HL-60 (cell line): ENCODE measurements around the gene STXBP4.

Experiments
- POLR2AphosphoS5 ChIP-seq: IDR thresholded peaks from 2 replicates; pipeline ENCODE4 v1.6.1; 2012; ENCODE audit warnings: low read depth
- SPI1 ChIP-seq: IDR thresholded peaks from 2 replicates; pipeline ENCODE4 v1.6.1; 2012; ENCODE audit warnings: low read depth, mild to moderate bottlenecking, borderline replicate concordance
- TF ChIP-seq, protein P1 (sequence below): IDR thresholded peaks from one replicate; pipeline ENCODE4 v1.5.1; 2011; ENCODE audit warnings: low read length, control low read depth, inconsistent platforms; ENCODE audit not compliant: insufficient read depth
- TF ChIP-seq, protein P2 (sequence below): IDR thresholded peaks from 2 replicates; pipeline ENCODE4 v1.6.1; 2012; ENCODE audit warnings: low read depth; ENCODE audit not compliant: insufficient replicate concordance

DNA sequence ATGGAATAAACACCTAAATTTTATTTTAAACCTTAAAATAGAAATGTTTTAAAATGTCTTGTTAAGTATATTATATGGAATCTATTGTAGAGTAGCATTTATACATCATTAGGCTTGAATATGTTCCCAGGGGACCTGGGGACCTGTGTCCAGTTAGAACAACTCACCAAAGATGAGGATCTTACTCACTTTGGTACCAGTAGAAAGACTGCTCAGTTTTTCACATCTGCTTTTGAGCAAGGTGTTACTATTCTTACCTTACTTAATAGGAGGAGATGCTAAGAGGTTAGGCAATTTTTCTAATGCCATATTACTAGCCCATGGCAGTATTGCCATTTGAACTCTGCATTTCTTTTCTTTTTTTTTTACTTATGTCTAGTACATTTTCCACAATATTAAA lies 14.7 kb downstream of the STXBP4 start:
- TF ChIP-seq, protein P1, sequence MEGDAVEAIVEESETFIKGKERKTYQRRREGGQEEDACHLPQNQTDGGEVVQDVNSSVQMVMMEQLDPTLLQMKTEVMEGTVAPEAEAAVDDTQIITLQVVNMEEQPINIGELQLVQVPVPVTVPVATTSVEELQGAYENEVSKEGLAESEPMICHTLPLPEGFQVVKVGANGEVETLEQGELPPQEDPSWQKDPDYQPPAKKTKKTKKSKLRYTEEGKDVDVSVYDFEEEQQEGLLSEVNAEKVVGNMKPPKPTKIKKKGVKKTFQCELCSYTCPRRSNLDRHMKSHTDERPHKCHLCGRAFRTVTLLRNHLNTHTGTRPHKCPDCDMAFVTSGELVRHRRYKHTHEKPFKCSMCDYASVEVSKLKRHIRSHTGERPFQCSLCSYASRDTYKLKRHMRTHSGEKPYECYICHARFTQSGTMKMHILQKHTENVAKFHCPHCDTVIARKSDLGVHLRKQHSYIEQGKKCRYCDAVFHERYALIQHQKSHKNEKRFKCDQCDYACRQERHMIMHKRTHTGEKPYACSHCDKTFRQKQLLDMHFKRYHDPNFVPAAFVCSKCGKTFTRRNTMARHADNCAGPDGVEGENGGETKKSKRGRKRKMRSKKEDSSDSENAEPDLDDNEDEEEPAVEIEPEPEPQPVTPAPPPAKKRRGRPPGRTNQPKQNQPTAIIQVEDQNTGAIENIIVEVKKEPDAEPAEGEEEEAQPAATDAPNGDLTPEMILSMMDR, result no peak
- TF ChIP-seq, protein P2, sequence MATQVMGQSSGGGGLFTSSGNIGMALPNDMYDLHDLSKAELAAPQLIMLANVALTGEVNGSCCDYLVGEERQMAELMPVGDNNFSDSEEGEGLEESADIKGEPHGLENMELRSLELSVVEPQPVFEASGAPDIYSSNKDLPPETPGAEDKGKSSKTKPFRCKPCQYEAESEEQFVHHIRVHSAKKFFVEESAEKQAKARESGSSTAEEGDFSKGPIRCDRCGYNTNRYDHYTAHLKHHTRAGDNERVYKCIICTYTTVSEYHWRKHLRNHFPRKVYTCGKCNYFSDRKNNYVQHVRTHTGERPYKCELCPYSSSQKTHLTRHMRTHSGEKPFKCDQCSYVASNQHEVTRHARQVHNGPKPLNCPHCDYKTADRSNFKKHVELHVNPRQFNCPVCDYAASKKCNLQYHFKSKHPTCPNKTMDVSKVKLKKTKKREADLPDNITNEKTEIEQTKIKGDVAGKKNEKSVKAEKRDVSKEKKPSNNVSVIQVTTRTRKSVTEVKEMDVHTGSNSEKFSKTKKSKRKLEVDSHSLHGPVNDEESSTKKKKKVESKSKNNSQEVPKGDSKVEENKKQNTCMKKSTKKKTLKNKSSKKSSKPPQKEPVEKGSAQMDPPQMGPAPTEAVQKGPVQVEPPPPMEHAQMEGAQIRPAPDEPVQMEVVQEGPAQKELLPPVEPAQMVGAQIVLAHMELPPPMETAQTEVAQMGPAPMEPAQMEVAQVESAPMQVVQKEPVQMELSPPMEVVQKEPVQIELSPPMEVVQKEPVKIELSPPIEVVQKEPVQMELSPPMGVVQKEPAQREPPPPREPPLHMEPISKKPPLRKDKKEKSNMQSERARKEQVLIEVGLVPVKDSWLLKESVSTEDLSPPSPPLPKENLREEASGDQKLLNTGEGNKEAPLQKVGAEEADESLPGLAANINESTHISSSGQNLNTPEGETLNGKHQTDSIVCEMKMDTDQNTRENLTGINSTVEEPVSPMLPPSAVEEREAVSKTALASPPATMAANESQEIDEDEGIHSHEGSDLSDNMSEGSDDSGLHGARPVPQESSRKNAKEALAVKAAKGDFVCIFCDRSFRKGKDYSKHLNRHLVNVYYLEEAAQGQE, result no peak
- TF ChIP-seq POLR2AphosphoS5 (no peak), SPI1 (no peak)
